ENCODE data around the gene PAX3. TPM values are rescaled to one million over a fixed set of nuclear protein-coding genes. Genes with fewer than 3 reads are reported as not detected.
A peak's percentile ranks its signal among the peaks of the same experiment; 100 is the strongest.

The PAX3 gene
- total and polyA plus RNA-seq, 2 of the 13 experiments (the other 11 are each of a cell fraction or from before 2014, with no cell fraction given) = 0.07 TPM; not detected in 1

GRCh38 chr2:222295368-222296062 is 3.3 kb downstream of the PAX3 start:
- no peak for FAIRE-seq
- in situ Hi-C loops (cut with HindIII; ENCODE audit: extremely low pct_ligation_motif_present, low pct_unique_long_range_greater_than_20kb) = no loop called here
- DNase-seq (ENCODE audit: low spot score) = no peak
- WGBS (ENCODE audit: low lambda C conversion rate) = 19% methylated on average over 32 of the region's 33 CpGs
- Histone ChIP-seq H3K36me3 (replicated peaks in 1 of 2; ENCODE audit: control insufficient read depth in 1 of 2, insufficient read depth in 2 of 2, low read length in 2 of 2) (no peaks in the 10 kb centered on the region), H3K9me3 (ENCODE audit: low read length) (no peaks in the 10 kb centered on the region), H3K27me3 (ENCODE audit: control insufficient read depth in 1 of 2, insufficient read depth in 2 of 2, low read length in 2 of 2) (peaks cover 34 to 99% of the 10 kb centered on the region in 2 experiments), H3K27ac (ENCODE audit: extremely low read length, insufficient read depth, low read length) (no peak overlapping the region), H3K9ac (ENCODE audit: insufficient read depth, low read depth, low read length) (no peak overlapping the region), H2AFZ (ENCODE audit: low read length) (no peak overlapping the region), H3K4me3 (replicated peaks in 1 of 3; ENCODE audit: insufficient read depth in 1 of 3, low read depth in 2 of 3, low read length in 3 of 3) (peak overlapping the region in 1 of 3 experiments; percentile 12; a peak in 2 of 6 replicates), H3K4me1 (ENCODE audit: insufficient read depth, low read length) (no peaks in the 10 kb centered on the region), H4K20me1 (ENCODE audit: insufficient read depth, low read length) (no peaks in the 10 kb centered on the region; the same call in 1 of the 2 replicates), H3K4me2 (ENCODE audit: low read depth, low read length) (0 out of 2 replicates have a peak overlapping the region, but pooled peaks have one; percentile 35), H3K79me2 (ENCODE audit: insufficient read depth, low read length) (no peaks in the 10 kb centered on the region)
- no peak for ATAC-seq
- BruUV-seq (replicated peaks) = no TSS peak
- ChIA-PET CTCF (ENCODE audit: low intra/inter-chr PET ratio, low total read pairs) (no interaction called here), POLR2A (no interaction called here)
- no peak for TF ChIP-seq ZNF572 (CRISPR knock-in tag; IDR thresholded peaks at IDR 0.05)
- TF ChIP-seq EZH2 (conservative IDR thresholded peaks at IDR 0.05; ENCODE audit: low read depth, low read length) = peak; percentile 95
- no peak for TF ChIP-seq SRSF9 (IDR thresholded peaks at IDR 0.05; ENCODE audit: borderline replicate concordance, insufficient read depth, low read depth, low read length, poor library complexity, severe bottlenecking)
- TF ChIP-seq ZSCAN31 (CRISPR knock-in tag; IDR thresholded peaks at IDR 0.05; ENCODE audit: low read depth) = no peak
- no peak for TF ChIP-seq KMT2B (CRISPR knock-in tag; IDR thresholded peaks at IDR 0.05)
- intact Hi-C loops (cut with micrococcal nuclease; ENCODE audit: unreplicated experiment) = no loop called here

DNA sequence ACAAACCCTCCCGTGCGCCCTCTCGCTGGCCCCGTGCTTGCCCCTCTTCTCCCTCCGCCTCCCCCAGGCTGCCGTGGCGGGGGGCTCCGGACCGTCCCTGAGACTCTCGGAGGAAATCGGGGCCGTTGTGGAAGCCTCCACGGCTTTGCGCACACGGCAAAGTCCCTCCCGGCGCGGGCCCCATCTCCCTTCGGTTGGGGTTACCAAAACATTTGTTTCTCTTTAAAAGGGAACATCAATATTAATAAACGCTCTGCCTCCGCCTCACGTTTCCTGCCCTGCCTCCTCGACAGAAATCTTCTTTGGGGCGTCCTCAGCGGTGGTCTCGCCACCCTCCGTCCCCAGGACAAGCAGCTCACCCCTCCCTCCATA is 3.8 kb downstream of the PAX3 start:
- Histone ChIP-seq H3K4me3 (replicated peaks in 1 of 3; ENCODE audit: insufficient read depth in 1 of 3, low read depth in 2 of 3, low read length in 3 of 3) (no peak overlapping the region), H3K27ac (ENCODE audit: extremely low read length, insufficient read depth, low read length) (no peak overlapping the region)
- WGBS (ENCODE audit: low lambda C conversion rate) = 38% methylated on average over 27 of the region's 27 CpGs

More for the DNA sequence above, 3.8 kb downstream of the PAX3 start:
- ChIA-PET CTCF (ENCODE audit: low intra/inter-chr PET ratio, low total read pairs) (no interaction called here), POLR2A (no interaction called here)
- Histone ChIP-seq H3K36me3 (replicated peaks in 1 of 2; ENCODE audit: control insufficient read depth in 1 of 2, insufficient read depth in 2 of 2, low read length in 2 of 2) (no peaks in the 10 kb centered on the region), H3K4me2 (ENCODE audit: low read depth, low read length) (no peak overlapping the region), H2AFZ (ENCODE audit: low read length) (no peak overlapping the region), H3K9me3 (ENCODE audit: low read length) (no peaks in the 10 kb centered on the region), H3K9ac (ENCODE audit: insufficient read depth, low read depth, low read length) (no peak overlapping the region), H3K4me1 (ENCODE audit: insufficient read depth, low read length) (no peaks in the 10 kb centered on the region), H3K79me2 (ENCODE audit: insufficient read depth, low read length) (no peaks in the 10 kb centered on the region), H4K20me1 (ENCODE audit: insufficient read depth, low read length) (no peaks in the 10 kb centered on the region; the same call in 1 of the 2 replicates), H3K27me3 (ENCODE audit: control insufficient read depth in 1 of 2, insufficient read depth in 2 of 2, low read length in 2 of 2) (peaks cover 30 to 99% of the 10 kb centered on the region in 2 experiments)
- no TSS peak for BruUV-seq (replicated peaks)
- in situ Hi-C loops (cut with HindIII; ENCODE audit: extremely low pct_ligation_motif_present, low pct_unique_long_range_greater_than_20kb) = no loop called here
- intact Hi-C loops (cut with micrococcal nuclease; ENCODE audit: unreplicated experiment) = no loop called here
- DNase-seq (ENCODE audit: low spot score) = no peak
- FAIRE-seq = no peak
- no peak for ATAC-seq
- TF ChIP-seq PAX8 (CRISPR knock-in tag; IDR thresholded peaks at IDR 0.05; ENCODE audit: borderline replicate concordance) (no peak), ZNF790 (CRISPR knock-in tag; IDR thresholded peaks at IDR 0.05; ENCODE audit: borderline replicate concordance) (no peak)
